ENCODE results near the gene MARCHF3. TPM values are rescaled to one million over a fixed set of nuclear protein-coding genes. Genes with fewer than 3 reads are reported as not detected.

MARCHF3 gene
- total RNA-seq, 1 experiment from 2014 or later = 0.61 TPM

DNA sequence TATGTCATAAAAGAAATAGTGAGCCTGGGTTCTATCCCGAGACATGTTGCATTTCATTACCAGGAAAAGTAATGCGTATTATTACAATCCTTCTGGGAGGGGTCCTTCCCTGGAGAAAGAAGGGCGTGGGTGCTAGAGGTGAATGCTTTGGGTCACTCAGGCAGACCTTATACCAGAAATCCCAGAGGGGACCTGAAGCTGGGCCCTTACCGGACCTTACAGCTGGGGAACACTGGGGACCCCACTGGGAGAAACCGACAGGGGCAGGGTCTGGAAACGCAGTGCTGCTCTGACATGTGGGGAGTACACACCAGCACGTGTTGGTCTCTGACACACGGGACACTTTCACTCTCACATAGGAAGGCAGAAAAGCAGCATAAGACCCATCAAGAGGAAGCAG is 182.1 kb downstream of the MARCHF3 start:
- no peaks in the 10 kb centered on the region for H3K27me3 Mint-ChIP-seq (ENCODE audit: insufficient read depth, unreplicated experiment)
- no peak overlapping the region for H3K4me3 Mint-ChIP-seq (ENCODE audit: unreplicated experiment)
- intact Hi-C loops (cut with micrococcal nuclease; ENCODE audit: unreplicated experiment) = no loop called here
- Histone ChIP-seq H3K4me3 (ENCODE audit: low read depth, low read length) (no peak overlapping the region), H3K27me3 (replicated peaks; ENCODE audit: control insufficient read depth, insufficient read depth, low read length) (no peaks in the 10 kb centered on the region), H3K36me3 (ENCODE audit: control insufficient read depth, insufficient read depth, low read length) (no peaks in the 10 kb centered on the region), H3K4me1 (no peaks in the 10 kb centered on the region; the same call in 1 of the 2 replicates), H3K9me3 (no peaks in the 10 kb centered on the region)
- peaks cover 26% of the 10 kb centered on the region for H3K36me3 Mint-ChIP-seq (ENCODE audit: insufficient read depth, unreplicated experiment)
- CTCF ChIA-PET = no interaction called here
- peaks cover 12% of the 10 kb centered on the region for H3K4me1 Mint-ChIP-seq (ENCODE audit: low read depth, unreplicated experiment)
- POLR2A ChIA-PET = no interaction called here
- BruUV-seq (replicated peaks) = no TSS peak
- peak overlapping the region; percentile 24 for H3K27ac Mint-ChIP-seq (ENCODE audit: unreplicated experiment)
- H3K9me3 Mint-ChIP-seq (ENCODE audit: unreplicated experiment) = no peaks in the 10 kb centered on the region
- DNase-seq = no peak
- TF ChIP-seq, protein P1, sequence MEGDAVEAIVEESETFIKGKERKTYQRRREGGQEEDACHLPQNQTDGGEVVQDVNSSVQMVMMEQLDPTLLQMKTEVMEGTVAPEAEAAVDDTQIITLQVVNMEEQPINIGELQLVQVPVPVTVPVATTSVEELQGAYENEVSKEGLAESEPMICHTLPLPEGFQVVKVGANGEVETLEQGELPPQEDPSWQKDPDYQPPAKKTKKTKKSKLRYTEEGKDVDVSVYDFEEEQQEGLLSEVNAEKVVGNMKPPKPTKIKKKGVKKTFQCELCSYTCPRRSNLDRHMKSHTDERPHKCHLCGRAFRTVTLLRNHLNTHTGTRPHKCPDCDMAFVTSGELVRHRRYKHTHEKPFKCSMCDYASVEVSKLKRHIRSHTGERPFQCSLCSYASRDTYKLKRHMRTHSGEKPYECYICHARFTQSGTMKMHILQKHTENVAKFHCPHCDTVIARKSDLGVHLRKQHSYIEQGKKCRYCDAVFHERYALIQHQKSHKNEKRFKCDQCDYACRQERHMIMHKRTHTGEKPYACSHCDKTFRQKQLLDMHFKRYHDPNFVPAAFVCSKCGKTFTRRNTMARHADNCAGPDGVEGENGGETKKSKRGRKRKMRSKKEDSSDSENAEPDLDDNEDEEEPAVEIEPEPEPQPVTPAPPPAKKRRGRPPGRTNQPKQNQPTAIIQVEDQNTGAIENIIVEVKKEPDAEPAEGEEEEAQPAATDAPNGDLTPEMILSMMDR (IDR thresholded peaks at IDR 0.05; ENCODE audit: insufficient read depth in 1 of 2, low read depth in 1 of 2, low read length in 1 of 2, severe bottlenecking in 1 of 2, unreplicated experiment in 1 of 2) = no peak

DNA sequence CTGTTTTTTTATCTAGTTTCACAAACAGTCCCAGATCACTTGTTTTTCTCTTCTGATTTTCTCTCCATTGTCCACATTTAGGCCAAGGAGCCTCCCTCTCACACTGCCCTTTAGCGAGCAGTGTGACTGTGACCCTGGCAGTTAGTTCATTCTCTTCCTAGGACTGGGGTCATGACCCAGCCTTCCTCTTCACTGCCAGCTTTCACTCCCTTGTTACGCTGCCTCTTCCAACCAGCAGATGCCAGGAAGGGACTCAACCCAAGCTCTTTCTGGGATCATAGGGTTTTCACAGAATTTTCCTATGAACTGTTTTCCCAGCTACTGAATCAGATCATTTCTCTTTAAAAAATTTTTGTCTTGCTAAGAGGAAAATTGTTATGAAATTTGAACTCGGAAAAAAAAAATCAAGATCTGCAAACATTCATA is 182.5 kb downstream of the MARCHF3 start:
- BruUV-seq (replicated peaks) = no TSS peak
- CTCF ChIA-PET = no interaction called here
- no peak for DNase-seq
- Histone ChIP-seq H3K9me3 (no peaks in the 10 kb centered on the region), H3K36me3 (ENCODE audit: control insufficient read depth, insufficient read depth, low read length) (no peaks in the 10 kb centered on the region), H3K4me3 (ENCODE audit: low read depth, low read length) (no peak overlapping the region), H3K4me1 (no peaks in the 10 kb centered on the region; the same call in 1 of the 2 replicates), H3K27me3 (replicated peaks; ENCODE audit: control insufficient read depth, insufficient read depth, low read length) (no peaks in the 10 kb centered on the region)
- Mint-ChIP-seq H3K4me1 (ENCODE audit: low read depth, unreplicated experiment) (peaks cover 12% of the 10 kb centered on the region), H3K36me3 (ENCODE audit: insufficient read depth, unreplicated experiment) (peaks cover 30% of the 10 kb centered on the region), H3K4me3 (ENCODE audit: unreplicated experiment) (no peak overlapping the region), H3K9me3 (ENCODE audit: unreplicated experiment) (no peaks in the 10 kb centered on the region), H3K27ac (ENCODE audit: unreplicated experiment) (peak overlapping the region; percentile 24), H3K27me3 (ENCODE audit: insufficient read depth, unreplicated experiment) (no peaks in the 10 kb centered on the region)
- TF ChIP-seq, protein P1 (IDR thresholded peaks at IDR 0.05; ENCODE audit: insufficient read depth in 1 of 2, low read depth in 1 of 2, low read length in 1 of 2, severe bottlenecking in 1 of 2, unreplicated experiment in 1 of 2) = no peak
- intact Hi-C loops (cut with micrococcal nuclease; ENCODE audit: unreplicated experiment) = no loop called here
- POLR2A ChIA-PET = no interaction called here

DNA sequence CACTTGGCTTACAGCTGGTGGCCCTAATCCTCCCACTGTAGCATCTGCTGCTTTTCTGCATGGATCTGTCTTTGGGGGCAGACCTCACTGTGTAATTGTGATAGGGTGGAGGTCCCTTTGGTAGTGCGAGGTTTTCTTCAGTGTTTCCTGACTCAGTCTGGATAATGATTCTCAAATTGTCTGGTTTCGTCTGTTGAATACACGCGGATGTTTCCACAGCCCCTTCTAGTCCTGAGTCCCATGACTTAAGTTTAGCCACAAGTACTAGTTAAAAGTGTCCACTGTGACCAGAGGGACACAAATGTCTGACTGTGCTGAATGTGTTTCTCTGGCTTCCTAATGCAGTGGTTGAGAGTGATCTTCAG is 182.9 kb downstream of the MARCHF3 start:
- peaks cover 12% of the 10 kb centered on the region for H3K4me1 Mint-ChIP-seq (ENCODE audit: low read depth, unreplicated experiment)
- POLR2A ChIA-PET = no interaction called here
- BruUV-seq (replicated peaks) = no TSS peak

More for the DNA sequence above, 182.9 kb downstream of the MARCHF3 start:
- DNase-seq = no peak
- Histone ChIP-seq H3K9me3 (no peaks in the 10 kb centered on the region), H3K27me3 (replicated peaks; ENCODE audit: control insufficient read depth, insufficient read depth, low read length) (no peaks in the 10 kb centered on the region), H3K36me3 (ENCODE audit: control insufficient read depth, insufficient read depth, low read length) (no peaks in the 10 kb centered on the region), H3K4me1 (no peaks in the 10 kb centered on the region; the same call in 1 of the 2 replicates), H3K4me3 (ENCODE audit: low read depth, low read length) (no peak overlapping the region)
- Mint-ChIP-seq H3K27me3 (ENCODE audit: insufficient read depth, unreplicated experiment) (no peaks in the 10 kb centered on the region), H3K4me3 (ENCODE audit: unreplicated experiment) (no peak overlapping the region), H3K36me3 (ENCODE audit: insufficient read depth, unreplicated experiment) (peaks cover 32% of the 10 kb centered on the region), H3K27ac (ENCODE audit: unreplicated experiment) (peak overlapping the region; percentile 24), H3K9me3 (ENCODE audit: unreplicated experiment) (no peaks in the 10 kb centered on the region)
- CTCF ChIA-PET = no interaction called here
- intact Hi-C loops (cut with micrococcal nuclease; ENCODE audit: unreplicated experiment) = no loop called here
- TF ChIP-seq, protein P1 (IDR thresholded peaks at IDR 0.05; ENCODE audit: insufficient read depth in 1 of 2, low read depth in 1 of 2, low read length in 1 of 2, severe bottlenecking in 1 of 2, unreplicated experiment in 1 of 2) = no peak
